Measurements from ENCODE around the gene DIPK2B. TPM values are rescaled to one million over a fixed set of nuclear protein-coding genes. Genes with fewer than 3 reads are reported as not detected.

DIPK2B gene
- not detected in 2 replicates for total RNA-seq (2022)
- not detected for Bru-seq, nascent RNA
- not detected for BruChase-seq, experiment 1, labeled RNA remaining after a 6-hour chase
- BruChase-seq, experiment 2, labeled RNA remaining after a 2-hour chase: not detected
- long read RNA-seq: 0 reads

- H3K27ac Mint-ChIP-seq (ENCODE audit: unreplicated experiment): no peak within 1 kb of the TSS
- intact Hi-C loops (cut with micrococcal nuclease; ENCODE audit: unreplicated experiment): no loop called here
- BruUV-seq (replicated peaks): no TSS peak
- DNase-seq: no peak
- CTCF ChIA-PET: no interaction called here
- no peak within 1 kb of the TSS for H3K4me3 Mint-ChIP-seq (ENCODE audit: low read depth, unreplicated experiment)
- peaks cover 30% of the 10 kb centered on the region for H3K27me3 Mint-ChIP-seq (ENCODE audit: unreplicated experiment)
- no peak for TF ChIP-seq CTCF (IDR thresholded peaks at IDR 0.05; ENCODE audit: unreplicated experiment)
- H3K4me1 Mint-ChIP-seq (ENCODE audit: low read depth, unreplicated experiment): no peaks in the 10 kb centered on the region
- H3K36me3 Mint-ChIP-seq (ENCODE audit: insufficient read depth, unreplicated experiment): no peaks in the 10 kb centered on the region
- peaks cover 6% of the 10 kb centered on the region for H3K9me3 Mint-ChIP-seq (ENCODE audit: low read depth, unreplicated experiment)
Observed at GRCh38 chrX:45200741-45201234, at the start of gene DIPK2B. TSS of gene DIPK2B (minus strand) at chrX:45200876. CDS start at chrX:45200826, 50 bp downstream.

GRCh38 chrX:45240301-45240700 is 39.6 kb upstream of the DIPK2B start:
- Mint-ChIP-seq H3K27ac (ENCODE audit: unreplicated experiment) (no peak overlapping the region), H3K4me3 (ENCODE audit: low read depth, unreplicated experiment) (no peak overlapping the region), H3K36me3 (ENCODE audit: insufficient read depth, unreplicated experiment) (no peaks in the 10 kb centered on the region), H3K4me1 (ENCODE audit: low read depth, unreplicated experiment) (no peaks in the 10 kb centered on the region), H3K9me3 (ENCODE audit: low read depth, unreplicated experiment) (no peaks in the 10 kb centered on the region), H3K27me3 (ENCODE audit: unreplicated experiment) (peaks cover 32% of the 10 kb centered on the region)
- intact Hi-C loops (cut with micrococcal nuclease; ENCODE audit: unreplicated experiment): no loop called here
- BruUV-seq (replicated peaks): no TSS peak
- no peak for TF ChIP-seq CTCF (IDR thresholded peaks at IDR 0.05; ENCODE audit: unreplicated experiment)
- CTCF ChIA-PET: no interaction called here
- no peak for DNase-seq

- CTCF ChIA-PET: no interaction called here
- no peak overlapping the region for H3K4me3 Mint-ChIP-seq (ENCODE audit: low read depth, unreplicated experiment)
- no peak overlapping the region for H3K27ac Mint-ChIP-seq (ENCODE audit: unreplicated experiment)
- TF ChIP-seq CTCF (IDR thresholded peaks at IDR 0.05; ENCODE audit: unreplicated experiment): no peak
- no peak for DNase-seq
- peaks cover 3% of the 10 kb centered on the region for H3K9me3 Mint-ChIP-seq (ENCODE audit: low read depth, unreplicated experiment)
- H3K27me3 Mint-ChIP-seq (ENCODE audit: unreplicated experiment): peaks cover 43% of the 10 kb centered on the region
- intact Hi-C loops (cut with micrococcal nuclease; ENCODE audit: unreplicated experiment): no loop called here
- H3K4me1 Mint-ChIP-seq (ENCODE audit: low read depth, unreplicated experiment): no peaks in the 10 kb centered on the region
- no peaks in the 10 kb centered on the region for H3K36me3 Mint-ChIP-seq (ENCODE audit: insufficient read depth, unreplicated experiment)
- BruUV-seq (replicated peaks): no TSS peak
Observed at GRCh38 chrX:45238489-45238888, 37.8 kb upstream of the DIPK2B start.

- H3K27me3 Mint-ChIP-seq (ENCODE audit: unreplicated experiment): peaks cover 46% of the 10 kb centered on the region
- no peak overlapping the region for H3K27ac Mint-ChIP-seq (ENCODE audit: unreplicated experiment)
- no TSS peak for BruUV-seq (replicated peaks)
- H3K4me3 Mint-ChIP-seq (ENCODE audit: low read depth, unreplicated experiment): no peak overlapping the region
- intact Hi-C loops (cut with micrococcal nuclease; ENCODE audit: unreplicated experiment): no loop called here
- peaks cover 3% of the 10 kb centered on the region for H3K9me3 Mint-ChIP-seq (ENCODE audit: low read depth, unreplicated experiment)
- CTCF ChIA-PET: no interaction called here
- H3K36me3 Mint-ChIP-seq (ENCODE audit: insufficient read depth, unreplicated experiment): no peaks in the 10 kb centered on the region
- DNase-seq: no peak
- no peaks in the 10 kb centered on the region for H3K4me1 Mint-ChIP-seq (ENCODE audit: low read depth, unreplicated experiment)
- no peak for TF ChIP-seq CTCF (IDR thresholded peaks at IDR 0.05; ENCODE audit: unreplicated experiment)
Observed at GRCh38 chrX:45233531-45233930, 32.9 kb upstream of the DIPK2B start.
